GM23248 (cell line): Measurements from ENCODE around the gene ERFL.

Source experiments
- EZH2 ChIP-seq: fragments of 200-600 bp; sonication (generic); IDR thresholded peaks from 2 replicates; pipeline ENCODE4 v1.6.1; 2018; ENCODE audit warnings: antibody characterized with exemption, mild to moderate bottlenecking; ENCODE audit not compliant: insufficient read depth, poor library complexity, severe bottlenecking
- EZH2phosphoT487 ChIP-seq: fragments of 200-600 bp; sonication (generic); IDR thresholded peaks from 2 replicates; pipeline ENCODE4 v1.6.1; 2018; ENCODE audit warnings: antibody characterized with exemption, moderate library complexity, mild to moderate bottlenecking, low read depth; ENCODE audit not compliant: insufficient read depth

DNA sequence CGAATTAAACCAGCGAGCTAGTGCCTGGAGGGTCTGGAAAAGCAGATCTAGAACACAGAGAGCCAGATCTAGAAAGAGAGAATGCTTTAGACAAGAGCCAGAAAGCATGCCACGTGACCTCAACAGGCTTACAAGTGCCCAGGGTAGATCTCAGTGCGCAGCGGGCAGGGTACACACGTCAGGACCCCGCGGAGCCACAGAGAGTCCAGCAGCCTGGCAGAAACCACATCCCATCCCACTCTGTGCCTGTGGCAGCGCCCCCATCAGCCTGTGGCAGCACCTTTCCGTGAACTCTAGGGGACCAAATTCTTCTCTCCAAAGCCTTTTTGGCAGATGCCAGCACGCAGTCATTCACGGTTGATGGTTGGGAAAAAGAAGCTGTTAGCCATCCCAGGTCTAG lies 39.3 kb downstream of the ERFL start:
- TF ChIP-seq EZH2phosphoT487, result no peak
- no peak for TF ChIP-seq EZH2
